ENCODE data around the gene LCN10. TPM values are rescaled to one million over a fixed set of nuclear protein-coding genes. Genes with fewer than 3 reads are reported as not detected.

LCN10 gene
- total and polyA plus RNA-seq, 2 experiments from 2014 or later, result not detected

- Histone ChIP-seq H3K9me3 (ENCODE audit: low read depth) (no peaks in the 10 kb centered on the region), H4K20me1 (ENCODE audit: insufficient read depth, poor library complexity, severe bottlenecking) (no peaks in the 10 kb centered on the region), H3K4me2 (no peak overlapping the region), H3K36me3 (replicated peaks; ENCODE audit: insufficient read depth, low read depth) (no peaks in the 10 kb centered on the region), H3K9me2 (replicated peaks; ENCODE audit: insufficient read depth) (no peaks in the 10 kb centered on the region), H3K4me1 (ENCODE audit: insufficient read depth) (peaks cover 49% of the 10 kb centered on the region), H2AFZ (no peak overlapping the region), H3K79me2 (no peaks in the 10 kb centered on the region), H3K27me3 (no peaks in the 10 kb centered on the region), H3K4me3 (no peak overlapping the region), H3K27ac (peak overlapping the region; percentile 57)
- no peak for DNase-seq (ENCODE audit: low spot score)
- TF ChIP-seq EZH2 (IDR thresholded peaks at IDR 0.05; ENCODE audit: borderline replicate concordance) (no peak), CTCF (IDR thresholded peaks at IDR 0.05; ENCODE audit: poor library complexity) (no peak), EZH2phosphoT487 (IDR thresholded peaks at IDR 0.05; ENCODE audit: low read depth, severe bottlenecking, unreplicated experiment) (no peak)
- 91% methylated on average over 9 of the region's 9 CpGs for WGBS (ENCODE audit: low lambda C conversion rate, missing lambda C conversion rate)
Measured at GRCh38 chr9:136696502-136696901, 46.2 kb downstream of the LCN10 start.

GRCh38 chr9:136695955-136696354 lies 46.8 kb downstream of the LCN10 start:
- 95% methylated on average over 23 of the region's 23 CpGs for WGBS (ENCODE audit: low lambda C conversion rate, missing lambda C conversion rate)
- no peak overlapping the region for H3K4me2 ChIP-seq

GRCh38 chr9:136695435-136695895 lies 47.3 kb downstream of the LCN10 start:
- 86% methylated on average over 10 of the region's 10 CpGs for WGBS (ENCODE audit: low lambda C conversion rate, missing lambda C conversion rate)
- H3K36me3 ChIP-seq (replicated peaks; ENCODE audit: insufficient read depth, low read depth), result no peaks in the 10 kb centered on the region
- no peaks in the 10 kb centered on the region for H4K20me1 ChIP-seq (ENCODE audit: insufficient read depth, poor library complexity, severe bottlenecking)
- no peaks in the 10 kb centered on the region for H3K79me2 ChIP-seq
- DNase-seq (ENCODE audit: low spot score), result no peak
- peaks cover 49% of the 10 kb centered on the region for H3K4me1 ChIP-seq (ENCODE audit: insufficient read depth)
- H3K4me2 ChIP-seq, result no peak overlapping the region
- no peak for TF ChIP-seq CTCF (IDR thresholded peaks at IDR 0.05; ENCODE audit: poor library complexity)
- no peak for TF ChIP-seq EZH2 (IDR thresholded peaks at IDR 0.05; ENCODE audit: borderline replicate concordance)
- no peak for TF ChIP-seq EZH2phosphoT487 (IDR thresholded peaks at IDR 0.05; ENCODE audit: low read depth, severe bottlenecking, unreplicated experiment)
- peak overlapping the region; percentile 98 for H3K27ac ChIP-seq
- no peak overlapping the region for H3K4me3 ChIP-seq
- no peaks in the 10 kb centered on the region for H3K27me3 ChIP-seq
- H2AFZ ChIP-seq, result no peak overlapping the region
- no peaks in the 10 kb centered on the region for H3K9me3 ChIP-seq (ENCODE audit: low read depth)
- H3K9me2 ChIP-seq (replicated peaks; ENCODE audit: insufficient read depth), result no peaks in the 10 kb centered on the region

More at GRCh38 chr9:136695955-136696354, 46.8 kb downstream of the LCN10 start:
- no peaks in the 10 kb centered on the region for H4K20me1 ChIP-seq (ENCODE audit: insufficient read depth, poor library complexity, severe bottlenecking)
- no peak overlapping the region for H2AFZ ChIP-seq
- H3K27me3 ChIP-seq, result no peaks in the 10 kb centered on the region
- no peaks in the 10 kb centered on the region for H3K9me2 ChIP-seq (replicated peaks; ENCODE audit: insufficient read depth)
- no peak for DNase-seq (ENCODE audit: low spot score)
- H3K79me2 ChIP-seq, result no peaks in the 10 kb centered on the region
- H3K36me3 ChIP-seq (replicated peaks; ENCODE audit: insufficient read depth, low read depth), result no peaks in the 10 kb centered on the region
- no peaks in the 10 kb centered on the region for H3K9me3 ChIP-seq (ENCODE audit: low read depth)
- TF ChIP-seq EZH2phosphoT487 (IDR thresholded peaks at IDR 0.05; ENCODE audit: low read depth, severe bottlenecking, unreplicated experiment), result no peak
- no peak for TF ChIP-seq EZH2 (IDR thresholded peaks at IDR 0.05; ENCODE audit: borderline replicate concordance)
- TF ChIP-seq CTCF (IDR thresholded peaks at IDR 0.05; ENCODE audit: poor library complexity), result no peak
- H3K4me3 ChIP-seq, result no peak overlapping the region
- peak overlapping the region; percentile 57 for H3K27ac ChIP-seq
- peaks cover 49% of the 10 kb centered on the region for H3K4me1 ChIP-seq (ENCODE audit: insufficient read depth)

GRCh38 chr9:136694872-136695247 lies 47.9 kb downstream of the LCN10 start:
- H3K27ac ChIP-seq, result peak overlapping the region; percentile 98
- WGBS (ENCODE audit: low lambda C conversion rate, missing lambda C conversion rate), result 91% methylated on average over 11 of the region's 11 CpGs
- TF ChIP-seq EZH2phosphoT487 (IDR thresholded peaks at IDR 0.05; ENCODE audit: low read depth, severe bottlenecking, unreplicated experiment) (no peak), CTCF (IDR thresholded peaks at IDR 0.05; ENCODE audit: poor library complexity) (no peak), EZH2 (IDR thresholded peaks at IDR 0.05; ENCODE audit: borderline replicate concordance) (no peak)

More at GRCh38 chr9:136694872-136695247, 47.9 kb downstream of the LCN10 start:
- no peaks in the 10 kb centered on the region for H4K20me1 ChIP-seq (ENCODE audit: insufficient read depth, poor library complexity, severe bottlenecking)
- no peak for DNase-seq (ENCODE audit: low spot score)
- no peaks in the 10 kb centered on the region for H3K9me2 ChIP-seq (replicated peaks; ENCODE audit: insufficient read depth)
- H3K4me1 ChIP-seq (ENCODE audit: insufficient read depth), result peaks cover 49% of the 10 kb centered on the region
- H2AFZ ChIP-seq, result no peak overlapping the region
- no peaks in the 10 kb centered on the region for H3K9me3 ChIP-seq (ENCODE audit: low read depth)
- H3K4me2 ChIP-seq, result peak overlapping the region; percentile 64
- H3K36me3 ChIP-seq (replicated peaks; ENCODE audit: insufficient read depth, low read depth), result no peaks in the 10 kb centered on the region
- H3K27me3 ChIP-seq, result no peaks in the 10 kb centered on the region
- H3K79me2 ChIP-seq, result no peaks in the 10 kb centered on the region
- H3K4me3 ChIP-seq, result no peak overlapping the region

All from hepatocyte (in vitro differentiated cells).